Memory B cell (primary cell): ENCODE data around the gene HNRNPLL.

ENCODE experiments used
- ATAC-seq: fragments of 150-1000 bp; cut with Tn5 transposase; 2 replicates; pipeline ENCODE4 v1.10.0; 2021; ENCODE audit warnings: low read depth, mild to moderate bottlenecking, moderate library complexity
- DNase-seq, 2 donors: peaks; one replicate each; pipeline ENCODE4 v3.0.0; 2022; ENCODE audit warnings: low spot score in 2 of 2
- H3K27ac Mint-ChIP-seq: one replicate; pipeline ENCODE4 v1.8.0; 2022; ENCODE audit warnings: mild to moderate bottlenecking, moderate library complexity, mixed read lengths
- H3K27me3 Mint-ChIP-seq: one replicate; pipeline ENCODE4 v1.8.0; 2022; ENCODE audit warnings: mixed read lengths
- H3K36me3 Mint-ChIP-seq: one replicate; pipeline ENCODE4 v1.8.0; 2022; ENCODE audit warnings: mild to moderate bottlenecking, mixed read lengths
- H3K4me1 Mint-ChIP-seq: one replicate; pipeline ENCODE4 v1.8.0; 2022; ENCODE audit warnings: mixed read lengths
- H3K4me3 Mint-ChIP-seq: one replicate; pipeline ENCODE4 v1.8.0; 2022; ENCODE audit warnings: mild to moderate bottlenecking, moderate library complexity, mixed read lengths
- H3K9me3 Mint-ChIP-seq: one replicate; pipeline ENCODE4 v1.8.0; 2022; ENCODE audit warnings: mixed read lengths

The HNRNPLL gene

GRCh38 chr2:38631976-38632375, 29.2 kb upstream of the HNRNPLL start:
- no peak overlapping the region for H3K27ac Mint-ChIP-seq

GRCh38 chr2:38629684-38630083, 27.0 kb upstream of the HNRNPLL start:
- Mint-ChIP-seq H3K27me3 (peaks cover 13% of the 10 kb centered on the region), H3K27ac (no peak overlapping the region), H3K36me3 (peaks cover 1% of the 10 kb centered on the region), H3K4me3 (no peak overlapping the region), H3K4me1 (peaks cover 5% of the 10 kb centered on the region), H3K9me3 (peaks cover 2% of the 10 kb centered on the region)
- ATAC-seq = no peak
- DNase-seq = no peak

More at GRCh38 chr2:38631976-38632375, 29.2 kb upstream of the HNRNPLL start:
- DNase-seq (no peak), ATAC-seq (no peak)
- H3K36me3 Mint-ChIP-seq = peaks cover 1% of the 10 kb centered on the region
- H3K9me3 Mint-ChIP-seq = peaks cover 5% of the 10 kb centered on the region
- H3K4me1 Mint-ChIP-seq = peaks cover 5% of the 10 kb centered on the region
- peaks cover 10% of the 10 kb centered on the region for H3K27me3 Mint-ChIP-seq
- no peak overlapping the region for H3K4me3 Mint-ChIP-seq

- ATAC-seq (no peak), DNase-seq (no peak)
- Mint-ChIP-seq H3K27ac (no peak overlapping the region), H3K9me3 (peaks cover 2% of the 10 kb centered on the region), H3K4me1 (peaks cover 3% of the 10 kb centered on the region), H3K27me3 (peaks cover 16% of the 10 kb centered on the region), H3K4me3 (no peak overlapping the region), H3K36me3 (peaks cover 1% of the 10 kb centered on the region)
Measured at GRCh38 chr2:38627391-38627790, 24.7 kb upstream of the HNRNPLL start.

- Mint-ChIP-seq H3K36me3 (peaks cover 1% of the 10 kb centered on the region), H3K4me1 (peaks cover 5% of the 10 kb centered on the region), H3K27me3 (peaks cover 18% of the 10 kb centered on the region), H3K9me3 (peaks cover 2% of the 10 kb centered on the region), H3K27ac (no peak overlapping the region), H3K4me3 (no peak overlapping the region)
- DNase-seq (no peak), ATAC-seq (no peak)
Measured at GRCh38 chr2:38626326-38627035, 23.8 kb upstream of the HNRNPLL start.

- DNase-seq = no peak
- H3K9me3 Mint-ChIP-seq = no peaks in the 10 kb centered on the region
- ATAC-seq = peak; percentile 50
- H3K4me1 Mint-ChIP-seq = peaks cover 9% of the 10 kb centered on the region
- H3K36me3 Mint-ChIP-seq = no peaks in the 10 kb centered on the region
- H3K27me3 Mint-ChIP-seq = peaks cover 32% of the 10 kb centered on the region
- H3K4me3 Mint-ChIP-seq = no peak overlapping the region
- no peak overlapping the region for H3K27ac Mint-ChIP-seq
Measured at GRCh38 chr2:38622210-38622609, 19.5 kb upstream of the HNRNPLL start.

- H3K27me3 Mint-ChIP-seq = peaks cover 38% of the 10 kb centered on the region
- ATAC-seq = no peak
- H3K9me3 Mint-ChIP-seq = no peaks in the 10 kb centered on the region
- peaks cover 9% of the 10 kb centered on the region for H3K4me1 Mint-ChIP-seq
- no peak for DNase-seq
- H3K27ac Mint-ChIP-seq = no peak overlapping the region
- H3K36me3 Mint-ChIP-seq = no peaks in the 10 kb centered on the region
- no peak overlapping the region for H3K4me3 Mint-ChIP-seq
Measured at GRCh38 chr2:38621018-38621417, 18.3 kb upstream of the HNRNPLL start.

GRCh38 chr2:38620282-38620977, 17.7 kb upstream of the HNRNPLL start:
- Mint-ChIP-seq H3K4me1 (peaks cover 9% of the 10 kb centered on the region), H3K27me3 (peaks cover 41% of the 10 kb centered on the region), H3K4me3 (no peak overlapping the region), H3K36me3 (no peaks in the 10 kb centered on the region), H3K9me3 (no peaks in the 10 kb centered on the region), H3K27ac (no peak overlapping the region)
- ATAC-seq = no peak
- DNase-seq = no peak

GRCh38 chr2:38619458-38620164, 16.9 kb upstream of the HNRNPLL start:
- Mint-ChIP-seq H3K36me3 (no peaks in the 10 kb centered on the region), H3K9me3 (no peaks in the 10 kb centered on the region), H3K27me3 (peaks cover 34% of the 10 kb centered on the region), H3K4me1 (peaks cover 9% of the 10 kb centered on the region), H3K27ac (no peak overlapping the region), H3K4me3 (no peak overlapping the region)
- ATAC-seq = peak; percentile 60
- DNase-seq = no peak

GRCh38 chr2:38617301-38617700, 14.6 kb upstream of the HNRNPLL start:
- Mint-ChIP-seq H3K9me3 (no peaks in the 10 kb centered on the region), H3K4me3 (no peak overlapping the region), H3K4me1 (peaks cover 5% of the 10 kb centered on the region), H3K36me3 (no peaks in the 10 kb centered on the region), H3K27ac (no peak overlapping the region), H3K27me3 (peaks cover 42% of the 10 kb centered on the region)
- ATAC-seq (no peak), DNase-seq (no peak)

- peaks cover 4% of the 10 kb centered on the region for H3K4me1 Mint-ChIP-seq
- H3K27ac Mint-ChIP-seq = no peak overlapping the region
Measured at GRCh38 chr2:38615237-38615636, 12.5 kb upstream of the HNRNPLL start.

GRCh38 chr2:38613849-38614213, 11.1 kb upstream of the HNRNPLL start:
- H3K9me3 Mint-ChIP-seq = peaks cover 3% of the 10 kb centered on the region
- no peak overlapping the region for H3K4me3 Mint-ChIP-seq
- no peak overlapping the region for H3K27ac Mint-ChIP-seq
- H3K4me1 Mint-ChIP-seq = peaks cover under 1% of the 10 kb centered on the region
- peaks cover 3% of the 10 kb centered on the region for H3K36me3 Mint-ChIP-seq
- DNase-seq = no peak
- ATAC-seq = no peak
- H3K27me3 Mint-ChIP-seq = peaks cover 34% of the 10 kb centered on the region

More at GRCh38 chr2:38615237-38615636, 12.5 kb upstream of the HNRNPLL start:
- no peak for ATAC-seq
- no peak for DNase-seq
- Mint-ChIP-seq H3K27me3 (peaks cover 34% of the 10 kb centered on the region), H3K9me3 (no peaks in the 10 kb centered on the region), H3K36me3 (no peaks in the 10 kb centered on the region), H3K4me3 (no peak overlapping the region)

GRCh38 chr2:38613126-38613848, 10.6 kb upstream of the HNRNPLL start:
- ATAC-seq = no peak
- Mint-ChIP-seq H3K4me3 (no peak overlapping the region), H3K27ac (no peak overlapping the region)

GRCh38 chr2:38610851-38611801, 8.4 kb upstream of the HNRNPLL start:
- ATAC-seq (no peak), DNase-seq (no peak)
- peaks cover 24% of the 10 kb centered on the region for H3K27me3 Mint-ChIP-seq
- no peak overlapping the region for H3K27ac Mint-ChIP-seq
- H3K9me3 Mint-ChIP-seq = peaks cover 4% of the 10 kb centered on the region
- peaks cover 5% of the 10 kb centered on the region for H3K4me1 Mint-ChIP-seq
- no peak overlapping the region for H3K4me3 Mint-ChIP-seq
- H3K36me3 Mint-ChIP-seq = peaks cover 4% of the 10 kb centered on the region

More at GRCh38 chr2:38613126-38613848, 10.6 kb upstream of the HNRNPLL start:
- peaks cover 33% of the 10 kb centered on the region for H3K27me3 Mint-ChIP-seq
- peaks cover 4% of the 10 kb centered on the region for H3K36me3 Mint-ChIP-seq
- peaks cover 4% of the 10 kb centered on the region for H3K9me3 Mint-ChIP-seq
- no peak for DNase-seq
- H3K4me1 Mint-ChIP-seq = peaks cover 2% of the 10 kb centered on the region
